ENCODE data around the gene RPUSD3. TPM values are rescaled to one million over a fixed set of nuclear protein-coding genes. Genes with fewer than 3 reads are reported as not detected.

Gene RPUSD3
- total RNA-seq, 1 experiment from 2014 or later = 46.9 TPM

GRCh38 chr3:9887480-9887879 is 43.7 kb upstream of the RPUSD3 start:
- Histone ChIP-seq H3K4me3 (ENCODE audit: low read depth, low read length, poor library complexity, severe bottlenecking) (no peak overlapping the region), H3K27ac (ENCODE audit: low read depth, low read length, poor library complexity, severe bottlenecking) (no peak overlapping the region), H3K4me1 (ENCODE audit: insufficient read depth, low read length, poor library complexity, severe bottlenecking) (peaks cover 6% of the 10 kb centered on the region), H3K36me3 (ENCODE audit: insufficient read depth, low read length, poor library complexity, severe bottlenecking) (peaks cover 6% of the 10 kb centered on the region), H3K27me3 (replicated peaks; ENCODE audit: insufficient read depth, low read depth, low read length, poor library complexity) (no peaks in the 10 kb centered on the region), H3K9me3 (ENCODE audit: low read depth, low read length, poor library complexity, severe bottlenecking) (no peaks in the 10 kb centered on the region)
- CTCF ChIA-PET = no interaction called here
- POLR2A ChIA-PET (ENCODE audit: low non-redundant PET) = no interaction called here
- no peak for DNase-seq (ENCODE audit: low spot score)
- no TSS peak for BruUV-seq (replicated peaks)
- TF ChIP-seq EZH2 (IDR thresholded peaks at IDR 0.05; ENCODE audit: borderline replicate concordance, low read depth, low read length, poor library complexity, severe bottlenecking) = no peak
- TF ChIP-seq CTCF (conservative IDR thresholded peaks at IDR 0.05; ENCODE audit: low read depth, low read length) = no peak
- intact Hi-C loops (cut with micrococcal nuclease; ENCODE audit: unreplicated experiment) = no loop called here

- Histone ChIP-seq H3K27me3 (replicated peaks; ENCODE audit: insufficient read depth, low read depth, low read length, poor library complexity) (no peaks in the 10 kb centered on the region), H3K27ac (ENCODE audit: low read depth, low read length, poor library complexity, severe bottlenecking) (no peak overlapping the region), H3K4me1 (ENCODE audit: insufficient read depth, low read length, poor library complexity, severe bottlenecking) (peaks cover 1% of the 10 kb centered on the region), H3K9me3 (ENCODE audit: low read depth, low read length, poor library complexity, severe bottlenecking) (no peaks in the 10 kb centered on the region), H3K36me3 (ENCODE audit: insufficient read depth, low read length, poor library complexity, severe bottlenecking) (no peaks in the 10 kb centered on the region), H3K4me3 (ENCODE audit: low read depth, low read length, poor library complexity, severe bottlenecking) (no peak overlapping the region)
- TF ChIP-seq CTCF (conservative IDR thresholded peaks at IDR 0.05; ENCODE audit: low read depth, low read length) = no peak
- TF ChIP-seq EZH2 (IDR thresholded peaks at IDR 0.05; ENCODE audit: borderline replicate concordance, low read depth, low read length, poor library complexity, severe bottlenecking) = no peak
- intact Hi-C loops (cut with micrococcal nuclease; ENCODE audit: unreplicated experiment) = no loop called here
- ChIA-PET POLR2A (ENCODE audit: low non-redundant PET) (no interaction called here), CTCF (no interaction called here)
- BruUV-seq (replicated peaks) = no TSS peak
- DNase-seq (ENCODE audit: low spot score) = no peak
Measured at GRCh38 chr3:9886328-9886727, 42.5 kb upstream of the RPUSD3 start.

GRCh38 chr3:9884555-9885165 is 40.9 kb upstream of the RPUSD3 start:
- H3K27ac ChIP-seq (ENCODE audit: low read depth, low read length, poor library complexity, severe bottlenecking) = no peak overlapping the region
- H3K36me3 ChIP-seq (ENCODE audit: insufficient read depth, low read length, poor library complexity, severe bottlenecking) = no peaks in the 10 kb centered on the region
- H3K9me3 ChIP-seq (ENCODE audit: low read depth, low read length, poor library complexity, severe bottlenecking) = no peaks in the 10 kb centered on the region
- no peak for DNase-seq (ENCODE audit: low spot score)
- ChIA-PET POLR2A (ENCODE audit: low non-redundant PET) (no interaction called here), CTCF (no interaction called here)
- TF ChIP-seq CTCF (conservative IDR thresholded peaks at IDR 0.05; ENCODE audit: low read depth, low read length) = no peak
- TF ChIP-seq EZH2 (IDR thresholded peaks at IDR 0.05; ENCODE audit: borderline replicate concordance, low read depth, low read length, poor library complexity, severe bottlenecking) = no peak
- H3K27me3 ChIP-seq (replicated peaks; ENCODE audit: insufficient read depth, low read depth, low read length, poor library complexity) = no peaks in the 10 kb centered on the region
- no TSS peak for BruUV-seq (replicated peaks)
- no peaks in the 10 kb centered on the region for H3K4me1 ChIP-seq (ENCODE audit: insufficient read depth, low read length, poor library complexity, severe bottlenecking)
- no peak overlapping the region for H3K4me3 ChIP-seq (ENCODE audit: low read depth, low read length, poor library complexity, severe bottlenecking)
- intact Hi-C loops (cut with micrococcal nuclease; ENCODE audit: unreplicated experiment) = no loop called here
